GM23338 (cell line): ENCODE data around the gene MOXD1.

ENCODE experiments used
- TF ChIP-seq, protein P1 (sequence below), 2 experiments: fragments of 200-600 bp in 1 of 2; sonication (generic) in 1 of 2; conservative IDR thresholded peaks; 2 replicates each; pipeline versions ENCODE4 v1.5.1 to v1.6.1; 2016 to 2017; ENCODE audit warnings: antibody characterized with exemption in 2 of 2, low read depth in 2 of 2, mild to moderate bottlenecking in 2 of 2, moderate library complexity in 1 of 2
- TF ChIP-seq, protein P2 (sequence below): fragments of 250-450 bp; sonication (Bioruptor Pico); IDR thresholded peaks from 2 replicates; pipeline ENCODE4 v1.5.0; 2020; ENCODE audit warnings: mild to moderate bottlenecking, moderate library complexity

DNA sequence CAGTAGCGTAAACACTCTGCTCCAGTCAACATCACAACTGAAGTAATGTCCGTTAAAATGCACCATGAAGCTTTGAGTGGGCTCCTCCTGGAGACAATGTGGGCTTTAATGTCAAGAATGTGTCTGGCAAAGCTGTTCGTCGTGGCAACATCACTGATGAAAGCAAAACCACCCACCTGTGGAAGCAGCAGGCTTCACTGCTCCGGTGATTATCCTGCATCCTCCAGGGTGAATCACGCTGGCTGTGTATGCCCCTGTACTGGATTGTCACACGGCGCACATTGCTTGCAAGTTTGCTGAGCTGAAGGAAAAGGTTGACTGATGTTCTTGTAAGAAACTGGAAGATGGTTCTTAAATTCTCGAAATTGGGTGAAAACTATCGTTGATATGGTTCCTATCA, 128.5 kb downstream of the MOXD1 start:
- TF ChIP-seq, protein P1, sequence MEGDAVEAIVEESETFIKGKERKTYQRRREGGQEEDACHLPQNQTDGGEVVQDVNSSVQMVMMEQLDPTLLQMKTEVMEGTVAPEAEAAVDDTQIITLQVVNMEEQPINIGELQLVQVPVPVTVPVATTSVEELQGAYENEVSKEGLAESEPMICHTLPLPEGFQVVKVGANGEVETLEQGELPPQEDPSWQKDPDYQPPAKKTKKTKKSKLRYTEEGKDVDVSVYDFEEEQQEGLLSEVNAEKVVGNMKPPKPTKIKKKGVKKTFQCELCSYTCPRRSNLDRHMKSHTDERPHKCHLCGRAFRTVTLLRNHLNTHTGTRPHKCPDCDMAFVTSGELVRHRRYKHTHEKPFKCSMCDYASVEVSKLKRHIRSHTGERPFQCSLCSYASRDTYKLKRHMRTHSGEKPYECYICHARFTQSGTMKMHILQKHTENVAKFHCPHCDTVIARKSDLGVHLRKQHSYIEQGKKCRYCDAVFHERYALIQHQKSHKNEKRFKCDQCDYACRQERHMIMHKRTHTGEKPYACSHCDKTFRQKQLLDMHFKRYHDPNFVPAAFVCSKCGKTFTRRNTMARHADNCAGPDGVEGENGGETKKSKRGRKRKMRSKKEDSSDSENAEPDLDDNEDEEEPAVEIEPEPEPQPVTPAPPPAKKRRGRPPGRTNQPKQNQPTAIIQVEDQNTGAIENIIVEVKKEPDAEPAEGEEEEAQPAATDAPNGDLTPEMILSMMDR (conservative IDR thresholded peaks at IDR 0.05; ENCODE audit: low read depth in 2 of 2), result no peak
- TF ChIP-seq, protein P2, sequence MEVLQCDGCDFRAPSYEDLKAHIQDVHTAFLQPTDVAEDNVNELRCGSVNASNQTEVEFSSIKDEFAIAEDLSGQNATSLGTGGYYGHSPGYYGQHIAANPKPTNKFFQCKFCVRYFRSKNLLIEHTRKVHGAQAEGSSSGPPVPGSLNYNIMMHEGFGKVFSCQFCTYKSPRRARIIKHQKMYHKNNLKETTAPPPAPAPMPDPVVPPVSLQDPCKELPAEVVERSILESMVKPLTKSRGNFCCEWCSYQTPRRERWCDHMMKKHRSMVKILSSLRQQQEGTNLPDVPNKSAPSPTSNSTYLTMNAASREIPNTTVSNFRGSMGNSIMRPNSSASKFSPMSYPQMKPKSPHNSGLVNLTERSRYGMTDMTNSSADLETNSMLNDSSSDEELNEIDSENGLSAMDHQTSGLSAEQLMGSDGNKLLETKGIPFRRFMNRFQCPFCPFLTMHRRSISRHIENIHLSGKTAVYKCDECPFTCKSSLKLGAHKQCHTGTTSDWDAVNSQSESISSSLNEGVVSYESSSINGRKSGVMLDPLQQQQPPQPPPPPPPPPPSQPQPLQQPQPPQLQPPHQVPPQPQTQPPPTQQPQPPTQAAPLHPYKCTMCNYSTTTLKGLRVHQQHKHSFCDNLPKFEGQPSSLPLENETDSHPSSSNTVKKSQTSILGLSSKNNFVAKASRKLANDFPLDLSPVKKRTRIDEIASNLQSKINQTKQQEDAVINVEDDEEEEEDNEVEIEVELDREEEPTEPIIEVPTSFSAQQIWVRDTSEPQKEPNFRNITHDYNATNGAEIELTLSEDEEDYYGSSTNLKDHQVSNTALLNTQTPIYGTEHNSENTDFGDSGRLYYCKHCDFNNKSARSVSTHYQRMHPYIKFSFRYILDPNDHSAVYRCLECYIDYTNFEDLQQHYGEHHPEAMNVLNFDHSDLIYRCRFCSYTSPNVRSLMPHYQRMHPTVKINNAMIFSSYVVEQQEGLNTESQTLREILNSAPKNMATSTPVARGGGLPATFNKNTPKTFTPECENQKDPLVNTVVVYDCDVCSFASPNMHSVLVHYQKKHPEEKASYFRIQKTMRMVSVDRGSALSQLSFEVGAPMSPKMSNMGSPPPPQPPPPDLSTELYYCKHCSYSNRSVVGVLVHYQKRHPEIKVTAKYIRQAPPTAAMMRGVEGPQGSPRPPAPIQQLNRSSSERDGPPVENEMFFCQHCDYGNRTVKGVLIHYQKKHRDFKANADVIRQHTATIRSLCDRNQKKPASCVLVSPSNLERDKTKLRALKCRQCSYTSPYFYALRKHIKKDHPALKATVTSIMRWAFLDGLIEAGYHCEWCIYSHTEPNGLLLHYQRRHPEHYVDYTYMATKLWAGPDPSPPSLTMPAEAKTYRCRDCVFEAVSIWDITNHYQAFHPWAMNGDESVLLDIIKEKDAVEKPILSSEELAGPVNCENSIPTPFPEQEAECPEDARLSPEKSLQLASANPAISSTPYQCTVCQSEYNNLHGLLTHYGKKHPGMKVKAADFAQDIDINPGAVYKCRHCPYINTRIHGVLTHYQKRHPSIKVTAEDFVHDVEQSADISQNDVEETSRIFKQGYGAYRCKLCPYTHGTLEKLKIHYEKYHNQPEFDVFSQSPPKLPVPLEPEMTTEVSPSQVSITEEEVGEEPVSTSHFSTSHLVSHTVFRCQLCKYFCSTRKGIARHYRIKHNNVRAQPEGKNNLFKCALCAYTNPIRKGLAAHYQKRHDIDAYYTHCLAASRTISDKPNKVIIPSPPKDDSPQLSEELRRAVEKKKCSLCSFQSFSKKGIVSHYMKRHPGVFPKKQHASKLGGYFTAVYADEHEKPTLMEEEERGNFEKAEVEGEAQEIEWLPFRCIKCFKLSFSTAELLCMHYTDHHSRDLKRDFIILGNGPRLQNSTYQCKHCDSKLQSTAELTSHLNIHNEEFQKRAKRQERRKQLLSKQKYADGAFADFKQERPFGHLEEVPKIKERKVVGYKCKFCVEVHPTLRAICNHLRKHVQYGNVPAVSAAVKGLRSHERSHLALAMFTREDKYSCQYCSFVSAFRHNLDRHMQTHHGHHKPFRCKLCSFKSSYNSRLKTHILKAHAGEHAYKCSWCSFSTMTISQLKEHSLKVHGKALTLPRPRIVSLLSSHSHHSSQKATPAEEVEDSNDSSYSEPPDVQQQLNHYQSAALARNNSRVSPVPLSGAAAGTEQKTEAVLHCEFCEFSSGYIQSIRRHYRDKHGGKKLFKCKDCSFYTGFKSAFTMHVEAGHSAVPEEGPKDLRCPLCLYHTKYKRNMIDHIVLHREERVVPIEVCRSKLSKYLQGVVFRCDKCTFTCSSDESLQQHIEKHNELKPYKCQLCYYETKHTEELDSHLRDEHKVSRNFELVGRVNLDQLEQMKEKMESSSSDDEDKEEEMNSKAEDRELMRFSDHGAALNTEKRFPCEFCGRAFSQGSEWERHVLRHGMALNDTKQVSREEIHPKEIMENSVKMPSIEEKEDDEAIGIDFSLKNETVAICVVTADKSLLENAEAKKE (CRISPR knock-in tag), result no peak
